Nucleus accumbens (tissue), 56 donors: ENCODE measurements around the gene CLTC.

Experiments used
- DNase-seq, 56 donors: peaks; one replicate each; lab custom pipeline; 2025; lab: John Stamatoyannopoulos, UW

CLTC gene

DNA sequence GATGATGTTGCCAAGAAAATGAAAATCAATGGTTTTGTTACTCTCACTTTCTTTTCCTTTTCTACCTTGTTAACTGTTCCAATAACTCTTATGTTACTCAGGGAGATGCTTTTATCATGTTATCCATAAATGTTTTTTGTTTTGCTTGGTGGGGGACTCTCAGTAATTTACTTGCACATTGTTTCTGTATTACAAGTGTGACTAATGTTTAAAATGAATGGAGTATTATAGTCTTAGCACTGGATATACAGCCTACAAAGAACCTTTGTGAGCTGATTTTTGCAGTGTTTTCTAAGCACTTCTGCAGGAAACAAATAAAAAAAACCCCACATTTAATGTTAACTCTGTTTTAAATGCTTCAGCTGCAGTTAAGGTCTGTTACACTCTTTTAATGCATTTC lies 99.8 kb downstream of the CLTC start:
- DNase-seq = no peak

DNA sequence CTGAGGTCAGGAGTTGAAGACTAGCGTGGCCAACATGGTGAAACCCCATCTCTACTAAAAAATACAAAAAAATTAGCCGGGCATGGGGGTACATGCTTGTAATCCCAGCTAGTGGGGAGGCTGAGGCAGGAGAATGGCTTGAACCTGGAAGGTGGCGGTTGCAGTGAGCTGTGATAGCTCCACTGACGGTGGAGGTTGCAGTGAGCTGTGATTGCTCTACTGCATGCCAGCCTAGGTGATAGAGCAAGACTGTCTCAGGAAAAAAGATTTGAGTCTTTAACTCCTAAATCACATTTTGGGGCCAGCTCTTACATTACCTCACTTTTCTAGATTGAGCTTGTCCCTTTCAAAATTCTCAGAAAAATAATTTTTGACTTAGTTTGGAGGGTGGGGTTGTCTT lies 102.9 kb downstream of the CLTC start:
- DNase-seq = no peak

DNA sequence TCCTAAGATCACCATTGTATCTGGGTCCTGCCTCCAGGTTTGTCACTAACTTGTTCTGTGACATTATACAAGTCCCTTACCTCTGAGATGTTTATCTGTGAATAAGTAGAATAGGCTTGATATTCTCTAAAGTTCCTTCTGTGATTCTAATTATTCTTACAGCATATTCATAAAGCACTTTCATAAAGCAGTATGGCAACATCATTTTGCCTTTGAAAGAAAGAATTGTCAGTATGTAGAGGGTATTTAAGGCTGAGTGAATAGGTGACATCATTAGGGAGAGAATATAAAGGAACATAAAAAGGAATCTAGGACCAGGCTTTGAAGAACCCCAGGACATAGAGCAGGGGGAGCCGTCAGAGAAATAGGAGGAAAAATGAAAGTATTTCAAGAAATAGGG lies 103.3 kb downstream of the CLTC start:
- DNase-seq = no peak

DNA sequence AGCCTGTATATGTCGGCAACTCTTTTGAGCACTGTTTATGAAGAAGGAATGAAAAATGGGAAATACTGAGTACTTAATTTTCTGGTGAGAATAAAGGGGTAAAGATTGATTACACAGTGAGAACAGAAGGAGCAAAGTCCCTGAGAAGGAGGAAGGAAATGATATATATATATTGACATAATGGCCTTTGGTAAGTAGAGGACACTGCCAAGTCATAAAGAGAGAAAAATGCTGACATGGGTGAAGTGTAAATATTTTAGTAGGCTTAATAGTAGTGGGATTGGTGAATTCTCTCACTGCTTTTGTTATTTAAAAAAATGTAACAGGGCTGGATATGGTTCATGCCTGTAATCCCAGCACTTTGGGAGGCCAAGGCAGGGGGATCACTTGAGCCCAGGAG lies 103.9 kb downstream of the CLTC start:
- no peak for DNase-seq

- DNase-seq = no peak
Measured at GRCh38 chr17:59725691-59726090, 106.0 kb downstream of the CLTC start.

DNA sequence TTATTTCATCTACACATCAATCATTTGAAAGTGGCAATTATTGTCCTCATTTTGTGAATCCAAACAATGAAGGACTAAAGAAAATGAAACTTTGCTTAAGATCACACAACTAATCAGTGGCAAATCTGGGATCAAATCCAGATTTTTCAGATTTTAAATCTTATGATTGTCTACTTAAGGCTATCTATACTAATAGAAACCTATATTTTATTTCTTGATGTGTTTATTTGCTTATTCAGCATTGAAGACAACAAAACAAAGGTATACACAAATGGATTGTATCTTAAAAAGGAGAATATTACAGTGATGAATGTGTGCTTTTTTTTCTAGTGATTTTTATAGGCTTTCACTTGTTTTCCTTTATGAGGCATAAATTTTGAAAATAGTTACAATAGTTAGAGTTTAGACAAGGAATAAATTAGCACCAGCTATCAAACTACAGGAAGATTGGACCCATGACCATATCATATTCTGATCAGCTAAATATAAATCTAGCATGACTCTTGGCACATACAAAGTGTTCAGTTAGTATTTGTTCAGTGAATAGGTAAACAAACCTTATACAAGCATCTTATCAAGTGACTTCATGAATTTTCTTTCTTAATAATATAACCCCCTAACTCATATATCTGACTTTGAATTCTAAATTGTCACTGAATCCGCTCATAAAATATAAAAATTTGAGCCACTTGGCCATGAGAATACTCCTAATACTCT lies 108.3 kb downstream of the CLTC start:
- DNase-seq = no peak

DNA sequence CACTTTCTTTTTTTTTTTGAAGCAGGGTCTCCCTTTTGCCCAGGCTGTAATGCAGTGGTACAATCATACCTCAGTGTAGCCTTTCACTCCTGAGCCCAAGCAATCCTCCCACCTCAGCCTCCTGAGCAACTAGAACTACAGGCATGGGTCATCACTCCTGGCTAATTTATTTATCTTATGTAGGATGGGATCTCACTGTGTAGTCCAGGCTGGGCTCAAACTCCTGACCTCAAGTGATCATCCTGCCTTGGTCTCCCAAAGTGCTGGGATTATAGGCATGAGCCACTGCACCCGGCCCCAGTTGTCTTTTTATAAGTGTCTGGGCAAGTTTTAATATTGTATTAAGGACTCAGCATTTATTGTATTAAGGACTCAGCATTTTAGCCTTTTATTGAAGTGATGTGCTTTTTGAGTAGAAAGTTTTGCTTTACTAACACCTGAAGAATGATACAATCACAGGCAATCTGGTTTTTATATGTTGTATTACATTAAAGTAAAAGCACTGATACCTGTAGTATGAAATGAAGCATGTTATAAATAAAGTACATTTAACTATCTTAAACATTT lies 110.7 kb downstream of the CLTC start:
- no peak for DNase-seq

DNA sequence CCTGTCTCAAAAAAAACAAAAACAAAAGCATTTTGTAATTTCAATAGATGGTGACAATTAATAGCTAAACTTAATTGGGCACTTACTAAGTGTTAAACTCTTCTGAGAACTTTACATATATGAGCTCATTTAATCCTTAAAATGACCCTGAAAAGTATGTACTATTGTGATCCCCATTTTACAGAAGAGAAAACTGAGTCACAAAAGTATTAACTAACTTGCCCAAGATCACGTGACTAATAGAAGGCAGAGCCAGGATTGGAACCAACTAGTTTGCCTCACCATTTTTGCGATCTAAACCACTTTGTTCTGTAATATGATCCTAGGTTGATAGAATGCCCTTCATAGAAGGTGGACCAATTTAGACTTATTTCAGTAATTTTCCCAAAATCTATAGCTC lies 114.0 kb downstream of the CLTC start:
- no peak for DNase-seq

GRCh38 chr17:59734226-59734625 lies 114.5 kb downstream of the CLTC start:
- no peak for DNase-seq

GRCh38 chr17:59737324-59737723 lies 117.6 kb downstream of the CLTC start:
- DNase-seq = no peak

GRCh38 chr17:59743842-59744241 lies 124.1 kb downstream of the CLTC start:
- no peak for DNase-seq

GRCh38 chr17:59745040-59745439 lies 125.3 kb downstream of the CLTC start:
- no peak for DNase-seq
